Calu3 (cell line): Measurements from ENCODE around the gene RIMOC1. TPM values are rescaled to one million over a fixed set of nuclear protein-coding genes. Genes with fewer than 3 reads are reported as not detected.
A peak's percentile ranks its signal among the peaks of the same experiment; 100 is the strongest.

Experiments used
- BruUV-seq: library from RNA; stranded (reverse); fragments of 400-500 nt; replicated peaks from 2 replicates; lab custom pipeline; 2021; lab: Mats Ljungman, UMichigan
- CTCF ChIA-PET: fragments of 300-600 bp; sonication (Branson Sonifier 250); formaldehyde crosslinking; loops from one replicate; lab custom pipeline; 2022; ENCODE audit warnings: antibody characterized with exemption; lab: Charles Lee
- DNase-seq: peaks from one replicate; pipeline ENCODE4 v3.0.0; 2022
- H3K27ac Mint-ChIP-seq: one replicate; pipeline ENCODE4 v1.8.0; 2022; ENCODE audit warnings: mixed read lengths; ENCODE audit not compliant: unreplicated experiment
- H3K27me3 Mint-ChIP-seq: one replicate; pipeline ENCODE4 v1.8.0; 2022; ENCODE audit warnings: mixed read lengths; ENCODE audit not compliant: unreplicated experiment
- H3K36me3 Mint-ChIP-seq: one replicate; pipeline ENCODE4 v1.8.0; 2022; ENCODE audit warnings: mild to moderate bottlenecking, moderate library complexity, mixed read lengths; ENCODE audit not compliant: insufficient read depth, unreplicated experiment
- H3K4me1 Mint-ChIP-seq: one replicate; pipeline ENCODE4 v1.8.0; 2022; ENCODE audit warnings: mild to moderate bottlenecking, low read depth, mixed read lengths; ENCODE audit not compliant: unreplicated experiment
- H3K4me3 Mint-ChIP-seq: one replicate; pipeline ENCODE4 v1.8.0; 2022; ENCODE audit warnings: mild to moderate bottlenecking, low read depth, moderate library complexity, mixed read lengths; ENCODE audit not compliant: unreplicated experiment
- H3K9me3 Mint-ChIP-seq: one replicate; pipeline ENCODE4 v1.8.0; 2022; ENCODE audit warnings: low read depth, mixed read lengths; ENCODE audit not compliant: unreplicated experiment
- CTCF ChIP-seq: fragments of 200-600 bp; IDR thresholded peaks from one replicate; pipeline ENCODE4 v1.8.0; 2022; ENCODE audit warnings: antibody characterized with exemption; ENCODE audit not compliant: unreplicated experiment
- intact Hi-C: fragments of 100-400 bp; cut with micrococcal nuclease; formaldehyde crosslinking; loops from one replicate; pipeline ENCODE4 v1.10.0; 2022; ENCODE audit not compliant: unreplicated experiment
- total RNA-seq: library from RNA; stranded (reverse); gene quantifications from 2 replicates; pipeline ENCODE4 v1.2.3, GENCODE V29; 2022

The RIMOC1 gene
- total RNA-seq, 1 experiment from 2014 or later = 28.5 TPM

- no peak overlapping the region for H3K27ac Mint-ChIP-seq
These were observed 17.0 kb downstream of the RIMOC1 start for GRCh38 chr5:41921166-41921565.

GRCh38 chr5:41921874-41922273 is 17.7 kb downstream of the RIMOC1 start:
- H3K27ac Mint-ChIP-seq = no peak overlapping the region
- no peaks in the 10 kb centered on the region for H3K9me3 Mint-ChIP-seq
- intact Hi-C loops = no loop called here
- no peak for TF ChIP-seq CTCF
- H3K4me3 Mint-ChIP-seq = no peak overlapping the region
- DNase-seq = no peak
- H3K27me3 Mint-ChIP-seq = no peaks in the 10 kb centered on the region
- BruUV-seq = no TSS peak
- CTCF ChIA-PET = no interaction called here
- H3K4me1 Mint-ChIP-seq = peaks cover 19% of the 10 kb centered on the region
- peaks cover 28% of the 10 kb centered on the region for H3K36me3 Mint-ChIP-seq

More at GRCh38 chr5:41921166-41921565, 17.0 kb downstream of the RIMOC1 start:
- no peak for TF ChIP-seq CTCF
- intact Hi-C loops = no loop called here
- BruUV-seq = no TSS peak
- H3K36me3 Mint-ChIP-seq = peaks cover 30% of the 10 kb centered on the region
- H3K9me3 Mint-ChIP-seq = no peaks in the 10 kb centered on the region
- H3K4me3 Mint-ChIP-seq = no peak overlapping the region
- peaks cover 12% of the 10 kb centered on the region for H3K4me1 Mint-ChIP-seq
- CTCF ChIA-PET = no interaction called here
- H3K27me3 Mint-ChIP-seq = no peaks in the 10 kb centered on the region
- no peak for DNase-seq

GRCh38 chr5:41924526-41924871 is 20.4 kb downstream of the RIMOC1 start:
- Mint-ChIP-seq H3K36me3 (peaks cover 15% of the 10 kb centered on the region), H3K4me1 (peaks cover 22% of the 10 kb centered on the region), H3K4me3 (peak overlapping the region; percentile 83), H3K27ac (peak overlapping the region; percentile 99), H3K27me3 (no peaks in the 10 kb centered on the region), H3K9me3 (no peaks in the 10 kb centered on the region)
- CTCF ChIA-PET = interaction anchor here (1.4 to 1.7 kb wide), 2 partner anchors 21 to 68 kb away, joined by 6 to 7 read pairs; partner anchors contain the start of gene RIMOC1
- no peak for TF ChIP-seq CTCF
- BruUV-seq = no TSS peak
- intact Hi-C loops = loop anchor here (2.0 kb wide), 1 partner anchor 20 kb away; the partner anchor contains the start of gene RIMOC1
- no peak for DNase-seq

GRCh38 chr5:41924872-41925554 is 20.9 kb downstream of the RIMOC1 start, which contains the start of gene FBXO4:
FBXO4 (plus strand) TSS chr5:41925281; CDS start chr5:41925310, 29 bp downstream.
- peak; percentile 47 for TF ChIP-seq CTCF
- no TSS peak for BruUV-seq
- intact Hi-C loops = loop anchor here (1.0 to 2.0 kb wide), 2 partner anchors 20 to 69 kb away; partner anchors contain the start of gene RIMOC1
- CTCF ChIA-PET = interaction anchor here (0.7 to 1.7 kb wide), 5 partner anchors 21 to 984 kb away, joined by 3 to 7 read pairs (median 3); partner anchors contain the start of gene RIMOC1
- H3K4me1 Mint-ChIP-seq = peaks cover 22% of the 10 kb centered on the region
- no peaks in the 10 kb centered on the region for H3K27me3 Mint-ChIP-seq
- peaks cover 15% of the 10 kb centered on the region for H3K36me3 Mint-ChIP-seq
- peak within 1 kb of the TSS; percentile 99 for H3K27ac Mint-ChIP-seq
- H3K4me3 Mint-ChIP-seq = peak within 1 kb of the TSS; percentile 83
- peak; percentile 81 for DNase-seq
- H3K9me3 Mint-ChIP-seq = no peaks in the 10 kb centered on the region
